ENCODE results near the gene SCT. TPM values are rescaled to one million over a fixed set of nuclear protein-coding genes. Genes with fewer than 3 reads are reported as not detected.

Gene SCT
- total RNA-seq, result not detected

DNA sequence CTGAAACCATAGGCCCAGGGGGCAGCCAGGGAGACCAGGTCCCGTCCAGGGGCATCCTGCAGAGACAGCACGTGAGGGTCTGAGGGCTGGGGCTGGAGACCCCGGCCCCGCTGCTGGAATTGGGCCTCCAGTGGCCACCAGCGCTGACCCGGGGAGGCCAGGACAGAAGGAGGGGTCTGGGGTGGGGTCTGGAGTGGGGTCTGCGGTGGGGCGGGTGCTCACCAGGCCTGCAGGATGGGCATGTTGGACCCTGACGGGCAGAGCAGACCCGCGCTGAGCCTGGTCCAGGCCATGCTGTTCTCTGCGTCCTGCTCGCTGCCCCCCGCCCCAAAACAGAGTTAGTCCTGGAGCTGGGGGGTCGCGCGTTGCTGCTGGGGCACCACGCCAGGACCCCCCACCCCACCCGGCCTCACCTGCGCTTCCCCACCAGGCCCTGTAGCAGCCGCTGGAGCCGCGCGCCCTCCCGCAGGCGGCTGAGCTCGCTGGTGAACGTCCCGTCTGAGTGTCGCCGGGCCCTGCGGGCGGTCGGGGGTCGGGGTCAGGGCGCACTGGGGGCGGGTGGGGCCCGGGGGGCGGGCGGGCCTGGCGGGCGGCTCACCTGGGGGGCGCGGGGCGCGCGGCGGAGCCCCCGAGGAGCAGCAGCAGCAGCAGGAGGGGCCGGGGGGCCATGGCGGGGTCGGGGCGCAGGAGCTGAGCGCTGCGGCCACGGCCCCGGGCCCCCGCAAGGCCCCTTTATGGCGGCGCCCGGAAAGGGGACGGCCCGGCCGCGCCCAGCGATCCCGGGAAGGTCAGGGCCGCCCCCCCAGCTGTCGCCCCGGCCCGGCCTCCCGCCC lies at the start of gene SCT:
Gene SCT (minus strand): TSS at position 707 of the 833 bp plus-strand sequence. CDS start 38 bp downstream, at position 669.
- H3K4me3 ChIP-seq, result no peak within 1 kb of the TSS
- intact Hi-C loops (cut with DNase I), result no loop called here
- DNase-seq (ENCODE audit: extremely low spot score in 2 of 2), result no peak
- TF ChIP-seq POLR2A (IDR thresholded peaks at IDR 0.05) (no peak), POLR2AphosphoS5 (IDR thresholded peaks at IDR 0.05; ENCODE audit: insufficient read depth in 1 of 2, low read depth in 1 of 2) (no peak)
- TF ChIP-seq, protein P1, sequence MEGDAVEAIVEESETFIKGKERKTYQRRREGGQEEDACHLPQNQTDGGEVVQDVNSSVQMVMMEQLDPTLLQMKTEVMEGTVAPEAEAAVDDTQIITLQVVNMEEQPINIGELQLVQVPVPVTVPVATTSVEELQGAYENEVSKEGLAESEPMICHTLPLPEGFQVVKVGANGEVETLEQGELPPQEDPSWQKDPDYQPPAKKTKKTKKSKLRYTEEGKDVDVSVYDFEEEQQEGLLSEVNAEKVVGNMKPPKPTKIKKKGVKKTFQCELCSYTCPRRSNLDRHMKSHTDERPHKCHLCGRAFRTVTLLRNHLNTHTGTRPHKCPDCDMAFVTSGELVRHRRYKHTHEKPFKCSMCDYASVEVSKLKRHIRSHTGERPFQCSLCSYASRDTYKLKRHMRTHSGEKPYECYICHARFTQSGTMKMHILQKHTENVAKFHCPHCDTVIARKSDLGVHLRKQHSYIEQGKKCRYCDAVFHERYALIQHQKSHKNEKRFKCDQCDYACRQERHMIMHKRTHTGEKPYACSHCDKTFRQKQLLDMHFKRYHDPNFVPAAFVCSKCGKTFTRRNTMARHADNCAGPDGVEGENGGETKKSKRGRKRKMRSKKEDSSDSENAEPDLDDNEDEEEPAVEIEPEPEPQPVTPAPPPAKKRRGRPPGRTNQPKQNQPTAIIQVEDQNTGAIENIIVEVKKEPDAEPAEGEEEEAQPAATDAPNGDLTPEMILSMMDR (IDR thresholded peaks at IDR 0.05), result no peak
- H3K4me1 ChIP-seq, result peaks cover 5% of the 10 kb centered on the region
- no peak within 1 kb of the TSS for H3K27ac ChIP-seq
- H3K36me3 ChIP-seq, result no peaks in the 10 kb centered on the region
- H3K27me3 ChIP-seq, result no peaks in the 10 kb centered on the region
- no peaks in the 10 kb centered on the region for H3K9me3 ChIP-seq

- Histone ChIP-seq H3K4me1 (no peaks in the 10 kb centered on the region), H3K36me3 (peaks cover 0 to 28% of the 10 kb centered on the region in 2 donors), H3K9me3 (no peaks in the 10 kb centered on the region), H3K27me3 (no peaks in the 10 kb centered on the region), H3K27ac (no peak overlapping the region), H3K4me3 (no peak overlapping the region)
- DNase-seq (ENCODE audit: extremely low spot score in 2 of 2), result no peak
- TF ChIP-seq POLR2A (IDR thresholded peaks at IDR 0.05), result no peak
- no peak for TF ChIP-seq POLR2AphosphoS5 (IDR thresholded peaks at IDR 0.05; ENCODE audit: insufficient read depth in 1 of 2, low read depth in 1 of 2)
- TF ChIP-seq, protein P1 (IDR thresholded peaks at IDR 0.05), result no peak
- intact Hi-C loops (cut with DNase I), result no loop called here
Observed at GRCh38 chr11:674406-674805, 47.4 kb upstream of the SCT start.

- no peak overlapping the region for H3K27ac ChIP-seq
Observed at GRCh38 chr11:673866-674265, 46.9 kb upstream of the SCT start.

DNA sequence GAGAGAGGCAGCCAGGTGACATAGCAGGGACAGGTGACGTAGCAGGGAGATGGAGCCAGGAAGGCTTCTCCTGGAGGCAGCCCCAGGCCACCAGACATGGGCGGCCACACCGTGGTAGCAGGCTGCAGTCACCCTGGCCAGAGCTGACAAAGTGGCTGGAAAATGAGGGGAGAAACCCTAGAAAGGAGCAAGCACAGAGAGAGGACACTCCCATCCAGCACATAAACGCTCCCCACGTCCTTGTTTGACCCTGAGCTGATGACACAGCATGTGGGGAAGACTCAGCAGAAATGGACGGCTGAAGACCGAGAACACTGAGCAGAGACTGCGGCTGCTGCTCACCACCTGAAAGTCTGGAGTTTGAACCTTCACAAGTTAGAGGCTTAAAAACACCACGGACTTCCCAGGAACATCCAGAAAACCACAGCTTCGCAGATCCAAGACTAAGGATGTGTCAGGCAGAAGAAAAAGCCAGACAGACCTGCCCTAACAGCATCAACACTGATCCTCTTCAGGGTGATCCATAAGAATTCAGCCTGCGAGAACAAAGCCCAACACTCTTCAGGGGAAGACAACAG lies 38.8 kb upstream of the SCT start:
- Histone ChIP-seq H3K9me3 (no peaks in the 10 kb centered on the region), H3K27me3 (no peaks in the 10 kb centered on the region), H3K27ac (peak overlapping the region; percentile 76), H3K36me3 (no peaks in the 10 kb centered on the region), H3K4me1 (peaks cover 15% of the 10 kb centered on the region), H3K4me3 (no peak overlapping the region)
- TF ChIP-seq POLR2AphosphoS5 (IDR thresholded peaks at IDR 0.05; ENCODE audit: insufficient read depth in 1 of 2, low read depth in 1 of 2) (peak in 1 of 2 donors; percentile 53), POLR2A (IDR thresholded peaks at IDR 0.05) (no peak)
- TF ChIP-seq, protein P1 (IDR thresholded peaks at IDR 0.05), result no peak
- intact Hi-C loops (cut with DNase I), result no loop called here
- no peak for DNase-seq (ENCODE audit: extremely low spot score in 2 of 2)

More at GRCh38 chr11:673866-674265, 46.9 kb upstream of the SCT start:
- no peak for TF ChIP-seq POLR2A (IDR thresholded peaks at IDR 0.05)
- TF ChIP-seq, protein P1 (IDR thresholded peaks at IDR 0.05), result no peak
- TF ChIP-seq POLR2AphosphoS5 (IDR thresholded peaks at IDR 0.05; ENCODE audit: insufficient read depth in 1 of 2, low read depth in 1 of 2), result no peak
- Histone ChIP-seq H3K4me3 (no peak overlapping the region), H3K9me3 (no peaks in the 10 kb centered on the region), H3K4me1 (no peaks in the 10 kb centered on the region), H3K27me3 (no peaks in the 10 kb centered on the region), H3K36me3 (peaks cover 0 to 23% of the 10 kb centered on the region in 2 donors)
- intact Hi-C loops (cut with DNase I), result no loop called here
- no peak for DNase-seq (ENCODE audit: extremely low spot score in 2 of 2)
